GM12878 (cell line): ENCODE measurements around the gene LYPLA2. TPM values are rescaled to one million over a fixed set of nuclear protein-coding genes. Genes with fewer than 3 reads are reported as not detected.
A peak's percentile ranks its signal among the peaks of the same experiment; 100 is the strongest.

ENCODE experiments used
- ATAC-seq: fragments of 200-7000 bp; cut with Tn5 transposase; 3 replicates; pipeline ENCODE4 v1.9.1; 2020; ENCODE audit warnings: mild to moderate bottlenecking, moderate library complexity
- BruUV-seq: library from RNA; stranded (reverse); fragments of 400-500 nt; replicated peaks from 2 replicates; lab custom pipeline; 2021; lab: Mats Ljungman, UMichigan
- CTCF ChIA-PET: fragments of 300-600 bp; sonication (Branson Sonifier 250); formaldehyde crosslinking; extraction: SDS; loops from one replicate; lab custom pipeline; 2021; ENCODE audit warnings: inconsistent platforms; lab: Yijun Ruan, JAX
- POLR2A ChIA-PET: fragments of 350-600 bp; formaldehyde crosslinking; extraction: SDS; loops from one replicate; lab custom pipeline; 2021; ENCODE audit warnings: inconsistent platforms; lab: Charles Lee
- RAD21 ChIA-PET: fragments of 300-600 bp; sonication (Branson Sonifier 250); formaldehyde crosslinking; loops from one replicate; lab custom pipeline; 2023; ENCODE audit warnings: antibody characterized with exemption; ENCODE audit not compliant: unreplicated experiment; lab: Charles Lee
- SMC1A ChIA-PET: fragments of 300-600 bp; sonication (Branson Sonifier 250); formaldehyde crosslinking; loops from one replicate; lab custom pipeline; 2023; ENCODE audit not compliant: unreplicated experiment, uncharacterized antibody; lab: Charles Lee
- DNase-seq: peaks from one replicate; pipeline ENCODE4 v3.0.0-alpha.2; 2011; ENCODE audit warnings: low read depth, low spot score
- FAIRE-seq: peaks from 3 replicates; lab custom pipeline; 2011; peaks lifted over from hg19 to GRCh38; lab: Jason Lieb, UNC
- H2AFZ ChIP-seq: 2 replicates; pipeline ENCODE4 v1.6.0; 2011; ENCODE audit warnings: low read depth, low read length, control low read depth; ENCODE audit not compliant: control insufficient read depth
- H3K27ac ChIP-seq: 2 replicates; pipeline ENCODE4 v1.5.1; 2011; ENCODE audit warnings: control low read depth; ENCODE audit not compliant: control insufficient read depth, insufficient read depth
- H3K27me3 ChIP-seq, 2 experiments: replicated peaks in 1 of 2; 2 replicates each; pipeline versions ENCODE4 v1.6.0 to v1.6.1; 2011; ENCODE audit warnings: low read length in 1 of 2; ENCODE audit not compliant: control insufficient read depth in 2 of 2, insufficient read depth in 2 of 2
- H3K36me3 ChIP-seq, 2 experiments: 2 replicates each; pipeline ENCODE4 v1.5.1; 2011; ENCODE audit warnings: low read length in 1 of 2; ENCODE audit not compliant: control insufficient read depth in 2 of 2, insufficient read depth in 2 of 2
- H3K4me1 ChIP-seq: 2 replicates; pipeline ENCODE4 v1.6.1; 2011; ENCODE audit warnings: mild to moderate bottlenecking, low read length, moderate library complexity, mixed read lengths; ENCODE audit not compliant: control insufficient read depth, insufficient read depth
- H3K4me2 ChIP-seq: 2 replicates; pipeline ENCODE4 v1.6.0; 2011; ENCODE audit warnings: control low read depth; ENCODE audit not compliant: control insufficient read depth, insufficient read depth
- H3K4me3 ChIP-seq: fragments of 200-600 bp; sonication (generic); 2 replicates; pipeline ENCODE4 v1.5.1; 2016
- H3K79me2 ChIP-seq: 2 replicates; pipeline ENCODE4 v1.6.0; 2011; ENCODE audit warnings: low read length; ENCODE audit not compliant: control insufficient read depth, insufficient read depth
- H3K9ac ChIP-seq: 2 replicates; pipeline ENCODE4 v1.8.0; 2011; ENCODE audit warnings: low read length, control low read depth, mixed read lengths; ENCODE audit not compliant: control insufficient read depth, insufficient read depth
- H3K9me3 ChIP-seq: replicated peaks from 3 replicates; pipeline ENCODE4 v1.5.1; 2011; ENCODE audit warnings: mild to moderate bottlenecking, low read length; ENCODE audit not compliant: control insufficient read depth, insufficient read depth
- H4K20me1 ChIP-seq: 2 replicates; pipeline ENCODE4 v1.6.0; 2011; ENCODE audit not compliant: control insufficient read depth, insufficient read depth
- IKZF1 ChIP-seq: fragments of 450-650 bp; conservative IDR thresholded peaks from 2 replicates; pipeline ENCODE4 v1.6.1; 2017; ENCODE audit warnings: antibody characterized with exemption, mild to moderate bottlenecking
- IKZF2 ChIP-seq, 2 experiments: fragments of 450-650 bp; IDR thresholded peaks; 2 replicates each; pipeline ENCODE4 v1.6.1; 2017; ENCODE audit warnings: mild to moderate bottlenecking in 2 of 2, moderate library complexity in 2 of 2
- IRF4 ChIP-seq: IDR thresholded peaks from 2 replicates; pipeline ENCODE4 v1.6.1; 2011; ENCODE audit warnings: low read depth, low read length
- JUNB ChIP-seq: IDR thresholded peaks from 2 replicates; pipeline ENCODE4 v1.6.1; 2016; ENCODE audit warnings: antibody characterized with exemption, mild to moderate bottlenecking
- RBBP5 ChIP-seq: fragments of 200-600 bp; sonication (generic); conservative IDR thresholded peaks from 2 replicates; pipeline ENCODE4 v1.6.1; 2016
- RUNX3 ChIP-seq: IDR thresholded peaks from 2 replicates; pipeline ENCODE4 v1.6.1; 2012; ENCODE audit warnings: low read length, inconsistent platforms
- WGBS: methylation state at CpG from one replicate; pipeline ENCODE4 v1.1.6; 2016; ENCODE audit warnings: low lambda C conversion rate; ENCODE audit not compliant: insufficient replicate concordance, insufficient coverage; ENCODE audit errors: missing lambda C conversion rate; 5-methylcytosine and 5-hydroxymethylcytosine counted together
- in situ Hi-C: fragments of 300-500 bp; cut with MboI; formaldehyde crosslinking; loops from 9 replicates; pipeline ENCODE4 v1.14.3; 2018; ENCODE audit warnings: mixed read lengths
- intact Hi-C: fragments of 100-400 bp; cut with micrococcal nuclease; formaldehyde crosslinking; loops from one replicate; pipeline ENCODE4 v1.14.2; 2022; ENCODE audit not compliant: unreplicated experiment
- polyA plus RNA-seq, 11 experiments: library from polyadenylated mRNA; depleted of rRNA in 4 of 11; unstranded in 6 of 11; stranded (reverse) in 5 of 11; fragments of >200 nt; fragmentation: Nextera tagmentation in 4 of 11; fragmentation: Illumina TruSeq in 1 of 11; extraction: Ambion mirVana in 4 of 11; extraction: Trizol in 1 of 11; gene quantifications; 1 replicate in 1 of 11; 2 replicates in 10 of 11; pipeline versions ENCODE4 v1.2.1 to v1.2.3, GENCODE V29; 2011 to 2016; ENCODE audit warnings: inconsistent platforms in 2 of 11, missing spikeins in 2 of 11, low read depth in 1 of 11
- total RNA-seq, 4 experiments: library from RNA; depleted of rRNA in 3 of 4; stranded (reverse); fragments of >200 nt in 3 of 4; fragmentation: Illumina TruSeq in 1 of 4; extraction: Trizol in 1 of 4; gene quantifications; 2 replicates each; pipeline versions ENCODE4 v1.2.1 to v1.2.3, GENCODE V29; 2013 to 2021
- TF ChIP-seq, protein P1 (sequence below): fragments of 450-650 bp; IDR thresholded peaks from 2 replicates; pipeline ENCODE4 v1.6.1; 2018; ENCODE audit warnings: mild to moderate bottlenecking, low read depth, moderate library complexity; ENCODE audit not compliant: partially characterized antibody

LYPLA2 gene
- total and polyA plus RNA-seq, 10 of the 15 experiments (the other 5 are each of a cell fraction or from before 2014, with no cell fraction given): 2.7 to 129 (median 62.3) TPM

DNA sequence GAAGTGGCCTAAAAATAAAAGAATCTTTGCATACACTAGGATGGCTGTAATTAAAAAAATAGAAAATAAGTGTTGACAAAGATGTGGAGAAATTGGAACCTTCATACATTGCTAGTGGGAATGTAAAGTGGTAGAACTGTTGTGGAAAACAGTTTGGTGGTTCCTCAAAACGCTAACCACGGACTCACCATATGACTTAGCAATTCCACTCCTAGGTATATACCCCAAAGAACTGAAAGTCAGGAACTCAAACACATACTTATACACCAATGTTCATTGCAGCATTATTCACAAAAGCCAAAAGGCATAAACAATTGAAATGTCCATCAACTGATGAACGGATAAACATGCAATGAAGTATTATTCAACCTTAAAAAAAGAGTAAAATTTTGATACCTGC, 45.1 kb downstream of the LYPLA2 start:
- H3K36me3 ChIP-seq: no peaks in the 10 kb centered on the region
- peak in 1 of 2 experiments; percentile 33; a peak in 2 of 4 replicates for TF ChIP-seq IKZF2 (IDR thresholded peaks at IDR 0.05)
- peak; percentile 74 for TF ChIP-seq RUNX3
- TF ChIP-seq, protein P1, sequence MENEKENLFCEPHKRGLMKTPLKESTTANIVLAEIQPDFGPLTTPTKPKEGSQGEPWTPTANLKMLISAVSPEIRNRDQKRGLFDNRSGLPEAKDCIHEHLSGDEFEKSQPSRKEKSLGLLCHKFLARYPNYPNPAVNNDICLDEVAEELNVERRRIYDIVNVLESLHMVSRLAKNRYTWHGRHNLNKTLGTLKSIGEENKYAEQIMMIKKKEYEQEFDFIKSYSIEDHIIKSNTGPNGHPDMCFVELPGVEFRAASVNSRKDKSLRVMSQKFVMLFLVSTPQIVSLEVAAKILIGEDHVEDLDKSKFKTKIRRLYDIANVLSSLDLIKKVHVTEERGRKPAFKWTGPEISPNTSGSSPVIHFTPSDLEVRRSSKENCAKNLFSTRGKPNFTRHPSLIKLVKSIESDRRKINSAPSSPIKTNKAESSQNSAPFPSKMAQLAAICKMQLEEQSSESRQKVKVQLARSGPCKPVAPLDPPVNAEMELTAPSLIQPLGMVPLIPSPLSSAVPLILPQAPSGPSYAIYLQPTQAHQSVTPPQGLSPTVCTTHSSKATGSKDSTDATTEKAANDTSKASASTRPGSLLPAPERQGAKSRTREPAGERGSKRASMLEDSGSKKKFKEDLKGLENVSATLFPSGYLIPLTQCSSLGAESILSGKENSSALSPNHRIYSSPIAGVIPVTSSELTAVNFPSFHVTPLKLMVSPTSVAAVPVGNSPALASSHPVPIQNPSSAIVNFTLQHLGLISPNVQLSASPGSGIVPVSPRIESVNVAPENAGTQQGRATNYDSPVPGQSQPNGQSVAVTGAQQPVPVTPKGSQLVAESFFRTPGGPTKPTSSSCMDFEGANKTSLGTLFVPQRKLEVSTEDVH: no peak
- TF ChIP-seq JUNB: peak; percentile 22; the same call in 1 of the 2 replicates
- TF ChIP-seq IKZF1: 0 out of 2 replicates have a peak, but pooled peaks have one; percentile 21
- TF ChIP-seq RBBP5: no peak
- peak; percentile 17; the same call in 1 of the 2 replicates for TF ChIP-seq IRF4
- TF ChIP-seq, all 136 proteins: peak for 5
- POLR2A ChIA-PET: interaction anchor here (0.6 kb wide), 1 partner anchor 51 kb away, joined by 4 read pairs; no protein-coding TSS in a partner anchor
- WGBS: 18% methylated on average over 3 of the region's 3 CpGs
- H3K9ac ChIP-seq: no peak overlapping the region
- CTCF ChIA-PET: no interaction called here
- H3K27ac ChIP-seq: no peak overlapping the region
- H3K4me3 ChIP-seq: no peak overlapping the region
- H3K27me3 ChIP-seq: no peaks in the 10 kb centered on the region
- SMC1A ChIA-PET: no interaction called here
- in situ Hi-C loops (no loop called here), intact Hi-C loops (no loop called here)
- H2AFZ ChIP-seq: no peak overlapping the region
- RAD21 ChIA-PET: no interaction called here
- H3K9me3 ChIP-seq: no peaks in the 10 kb centered on the region; the same call in 2 of the 3 replicates
- DNase-seq (no peak), FAIRE-seq (no peak), ATAC-seq (no peak)
- H3K4me1 ChIP-seq: no peaks in the 10 kb centered on the region
- H3K4me2 ChIP-seq: no peak overlapping the region
- no peaks in the 10 kb centered on the region for H4K20me1 ChIP-seq
- BruUV-seq: no TSS peak
- no peaks in the 10 kb centered on the region for H3K79me2 ChIP-seq
